GM12878 (cell line): ENCODE data around the gene NRM. TPM values are rescaled to one million over a fixed set of nuclear protein-coding genes. Genes with fewer than 3 reads are reported as not detected.

Experiments used
- ATF7 ChIP-seq: fragments of 450-650 bp; IDR thresholded peaks from 2 replicates; pipeline ENCODE4 v1.6.1; 2016; ENCODE audit warnings: low read depth, mild to moderate bottlenecking
- CREB1 ChIP-seq: IDR thresholded peaks from 2 replicates; pipeline ENCODE4 v1.6.1; 2012; ENCODE audit warnings: low read depth, mild to moderate bottlenecking, inconsistent platforms
- ETV6 ChIP-seq, 2 experiments: fragments of 450-650 bp in 1 of 2; IDR thresholded peaks in 1 of 2; conservative IDR thresholded peaks in 1 of 2; 2 replicates each; pipeline ENCODE4 v1.6.1; 2014; ENCODE audit warnings: antibody characterized with exemption in 1 of 2, borderline replicate concordance in 1 of 2, low read depth in 1 of 2, mild to moderate bottlenecking in 1 of 2, moderate library complexity in 1 of 2
- FOXM1 ChIP-seq: IDR thresholded peaks from 2 replicates; pipeline ENCODE4 v1.6.1; 2012; ENCODE audit warnings: low read depth, mild to moderate bottlenecking, inconsistent platforms, low read length, moderate library complexity
- HCFC1 ChIP-seq: fragments of 150-350 bp; IDR thresholded peaks from 2 replicates; pipeline ENCODE4 v1.6.1; 2014; ENCODE audit warnings: low read length
- IKZF1 ChIP-seq: fragments of 450-650 bp; conservative IDR thresholded peaks from 2 replicates; pipeline ENCODE4 v1.6.1; 2017; ENCODE audit warnings: antibody characterized with exemption, mild to moderate bottlenecking
- IRF4 ChIP-seq: IDR thresholded peaks from 2 replicates; pipeline ENCODE4 v1.6.1; 2011; ENCODE audit warnings: low read depth, low read length
- JUND ChIP-seq: IDR thresholded peaks from 2 replicates; pipeline ENCODE4 v1.6.1; 2012; ENCODE audit warnings: low read depth, mild to moderate bottlenecking, low read length, improper control_type of control experiment, moderate library complexity
- KAT2A ChIP-seq: conservative IDR thresholded peaks from 2 replicates; pipeline ENCODE4 v1.6.1; 2011; ENCODE audit warnings: low read depth, low read length; ENCODE audit not compliant: control insufficient read depth
- KLF5 ChIP-seq: fragments of 450-650 bp; IDR thresholded peaks from 2 replicates; pipeline ENCODE4 v1.6.1; 2014; ENCODE audit warnings: mild to moderate bottlenecking; ENCODE audit not compliant: partially characterized antibody
- MYB ChIP-seq: fragments of 150-350 bp; IDR thresholded peaks from 2 replicates; pipeline ENCODE4 v1.6.1; 2014; ENCODE audit warnings: mild to moderate bottlenecking, low read depth, low read length, borderline replicate concordance
- NFIC ChIP-seq: IDR thresholded peaks from 2 replicates; pipeline ENCODE4 v1.6.1; 2012; ENCODE audit warnings: low read depth, mild to moderate bottlenecking, inconsistent platforms, low read length, moderate library complexity
- PAX8 ChIP-seq: fragments of 450-650 bp; IDR thresholded peaks from 2 replicates; pipeline ENCODE4 v1.6.1; 2017; ENCODE audit warnings: mild to moderate bottlenecking, moderate library complexity
- RELA ChIP-seq: fragments of 450-650 bp; IDR thresholded peaks from 2 replicates; pipeline ENCODE4 v1.8.0; 2014; ENCODE audit warnings: borderline replicate concordance; ENCODE audit not compliant: partially characterized antibody
- SP1 ChIP-seq: IDR thresholded peaks from one replicate; pipeline ENCODE4 v1.6.1; 2011; ENCODE audit warnings: low read depth, low read length
- YBX1 ChIP-seq: fragments of 450-650 bp; IDR thresholded peaks from 2 replicates; pipeline ENCODE4 v1.6.1; 2016; ENCODE audit warnings: antibody characterized with exemption
- YY1 ChIP-seq: IDR thresholded peaks from 2 replicates; pipeline ENCODE4 v1.6.1; 2011; ENCODE audit warnings: low read depth, mild to moderate bottlenecking, low read length
- ZNF24 ChIP-seq: fragments of 450-650 bp; IDR thresholded peaks from 2 replicates; pipeline ENCODE4 v1.6.1; 2017; ENCODE audit warnings: antibody characterized with exemption, mild to moderate bottlenecking
- ZZZ3 ChIP-seq: IDR thresholded peaks from 2 replicates; pipeline ENCODE4 v1.6.1; 2011; ENCODE audit warnings: low read depth; ENCODE audit not compliant: control insufficient read depth, insufficient read length
- polyA plus RNA-seq, 11 experiments: library from polyadenylated mRNA; depleted of rRNA in 4 of 11; unstranded in 6 of 11; stranded (reverse) in 5 of 11; fragments of >200 nt; fragmentation: Nextera tagmentation in 4 of 11; fragmentation: Illumina TruSeq in 1 of 11; extraction: Ambion mirVana in 4 of 11; extraction: Trizol in 1 of 11; gene quantifications; 1 replicate in 1 of 11; 2 replicates in 10 of 11; pipeline versions ENCODE4 v1.2.1 to v1.2.3, GENCODE V29; 2011 to 2016; ENCODE audit warnings: inconsistent platforms in 2 of 11, missing spikeins in 2 of 11, low read depth in 1 of 11
- total RNA-seq, 4 experiments: library from RNA; depleted of rRNA in 3 of 4; stranded (reverse); fragments of >200 nt in 3 of 4; fragmentation: Illumina TruSeq in 1 of 4; extraction: Trizol in 1 of 4; gene quantifications; 2 replicates each; pipeline versions ENCODE4 v1.2.1 to v1.2.3, GENCODE V29; 2013 to 2021
- TF ChIP-seq, protein P1 (sequence below): IDR thresholded peaks from 2 replicates; pipeline ENCODE4 v1.6.1; 2012; ENCODE audit warnings: low read depth, low read length, improper control_type of control experiment
- TF ChIP-seq, protein P2 (sequence below): fragments of 450-650 bp; IDR thresholded peaks from 2 replicates; pipeline ENCODE4 v1.6.1; 2014; ENCODE audit warnings: mild to moderate bottlenecking
- TF ChIP-seq, protein P3 (sequence below): fragments of 450-650 bp; IDR thresholded peaks from 2 replicates; pipeline ENCODE4 v1.6.1; 2017; ENCODE audit warnings: mild to moderate bottlenecking, low read depth, inconsistent platforms; ENCODE audit not compliant: poor library complexity, severe bottlenecking
- TF ChIP-seq, protein P4 (sequence below): IDR thresholded peaks from 2 replicates; pipeline ENCODE4 v1.6.1; 2012; ENCODE audit warnings: improper control_type of control experiment, low read depth, low read length; ENCODE audit not compliant: insufficient replicate concordance

Gene NRM
- total and polyA plus RNA-seq, 10 of the 15 experiments (the other 5 are each of a cell fraction or from before 2014, with no cell fraction given): 15.4 to 46.7 (median 29.0) TPM

DNA sequence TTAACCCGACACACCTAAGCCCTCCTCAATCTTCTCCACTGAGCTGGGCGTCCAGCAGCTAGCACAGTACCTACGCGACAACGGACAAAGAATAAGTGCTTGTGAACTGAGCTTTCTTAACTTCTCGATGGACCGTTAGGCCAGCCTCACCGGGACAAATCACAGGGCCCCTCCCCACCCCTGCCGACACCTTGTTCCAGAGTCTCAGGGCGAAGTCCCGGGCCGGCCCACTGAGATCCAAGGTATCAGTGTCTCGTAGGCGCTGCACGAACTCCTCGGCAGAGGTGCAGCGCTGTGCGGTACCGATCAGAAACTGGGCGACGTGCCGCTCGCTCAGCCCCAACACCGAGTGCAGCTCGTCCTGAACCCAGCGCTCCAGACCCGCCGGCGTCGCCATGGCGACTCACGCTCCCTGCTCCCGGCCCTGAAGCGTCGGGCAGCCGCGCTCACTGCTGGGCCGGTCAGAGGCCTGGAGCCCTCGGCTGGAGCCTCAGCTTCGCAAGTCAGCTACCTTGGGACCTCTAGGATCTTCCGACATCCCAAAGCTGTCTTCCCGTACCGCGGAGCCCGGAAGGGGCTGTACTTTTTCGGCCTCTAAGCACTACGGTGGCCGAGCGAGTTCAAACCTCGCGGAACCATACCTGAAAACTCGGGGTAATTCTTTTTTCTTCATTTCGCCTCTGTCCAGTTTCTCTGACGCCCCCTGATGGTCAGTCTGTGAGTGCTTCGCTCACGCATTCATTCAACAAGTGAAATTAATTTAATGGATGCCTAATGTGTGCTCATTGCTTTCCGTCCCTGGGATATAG, 18.1 kb downstream of the NRM start, which contains the start of gene DHX16 (continued):
- TF ChIP-seq ZZZ3 (no peak), PAX8 (no peak), KLF5 (no peak), IKZF1 (peak; percentile 87), ZNF24 (peak; percentile 95), MYB (no peak), CREB1 (peak; percentile 69), RELA (peak; percentile 35), NFIC (no peak), HCFC1 (no peak; the same call in 1 of the 2 replicates), IRF4 (no peak), JUND (no peak), ATF7 (peak; percentile 50; the same call in 1 of the 2 replicates), YBX1 (no peak), SP1 (peak; percentile 10), ETV6 (conservative IDR thresholded peaks at IDR 0.05 in 1 of 2, IDR thresholded peaks at IDR 0.05 in 1 of 2; ENCODE audit: borderline replicate concordance in 1 of 2, low read depth in 1 of 2) (no peak), KAT2A (no peak), FOXM1 (no peak), YY1 (peak; percentile 84)
- TF ChIP-seq, protein P1, sequence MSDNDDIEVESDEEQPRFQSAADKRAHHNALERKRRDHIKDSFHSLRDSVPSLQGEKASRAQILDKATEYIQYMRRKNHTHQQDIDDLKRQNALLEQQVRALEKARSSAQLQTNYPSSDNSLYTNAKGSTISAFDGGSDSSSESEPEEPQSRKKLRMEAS: no peak
- TF ChIP-seq, protein P2, sequence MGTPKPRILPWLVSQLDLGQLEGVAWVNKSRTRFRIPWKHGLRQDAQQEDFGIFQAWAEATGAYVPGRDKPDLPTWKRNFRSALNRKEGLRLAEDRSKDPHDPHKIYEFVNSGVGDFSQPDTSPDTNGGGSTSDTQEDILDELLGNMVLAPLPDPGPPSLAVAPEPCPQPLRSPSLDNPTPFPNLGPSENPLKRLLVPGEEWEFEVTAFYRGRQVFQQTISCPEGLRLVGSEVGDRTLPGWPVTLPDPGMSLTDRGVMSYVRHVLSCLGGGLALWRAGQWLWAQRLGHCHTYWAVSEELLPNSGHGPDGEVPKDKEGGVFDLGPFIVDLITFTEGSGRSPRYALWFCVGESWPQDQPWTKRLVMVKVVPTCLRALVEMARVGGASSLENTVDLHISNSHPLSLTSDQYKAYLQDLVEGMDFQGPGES: no peak
- TF ChIP-seq, protein P3, sequence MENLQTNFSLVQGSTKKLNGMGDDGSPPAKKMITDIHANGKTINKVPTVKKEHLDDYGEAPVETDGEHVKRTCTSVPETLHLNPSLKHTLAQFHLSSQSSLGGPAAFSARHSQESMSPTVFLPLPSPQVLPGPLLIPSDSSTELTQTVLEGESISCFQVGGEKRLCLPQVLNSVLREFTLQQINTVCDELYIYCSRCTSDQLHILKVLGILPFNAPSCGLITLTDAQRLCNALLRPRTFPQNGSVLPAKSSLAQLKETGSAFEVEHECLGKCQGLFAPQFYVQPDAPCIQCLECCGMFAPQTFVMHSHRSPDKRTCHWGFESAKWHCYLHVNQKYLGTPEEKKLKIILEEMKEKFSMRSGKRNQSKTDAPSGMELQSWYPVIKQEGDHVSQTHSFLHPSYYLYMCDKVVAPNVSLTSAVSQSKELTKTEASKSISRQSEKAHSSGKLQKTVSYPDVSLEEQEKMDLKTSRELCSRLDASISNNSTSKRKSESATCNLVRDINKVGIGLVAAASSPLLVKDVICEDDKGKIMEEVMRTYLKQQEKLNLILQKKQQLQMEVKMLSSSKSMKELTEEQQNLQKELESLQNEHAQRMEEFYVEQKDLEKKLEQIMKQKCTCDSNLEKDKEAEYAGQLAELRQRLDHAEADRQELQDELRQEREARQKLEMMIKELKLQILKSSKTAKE: peak; percentile 61
- TF ChIP-seq, protein P4, sequence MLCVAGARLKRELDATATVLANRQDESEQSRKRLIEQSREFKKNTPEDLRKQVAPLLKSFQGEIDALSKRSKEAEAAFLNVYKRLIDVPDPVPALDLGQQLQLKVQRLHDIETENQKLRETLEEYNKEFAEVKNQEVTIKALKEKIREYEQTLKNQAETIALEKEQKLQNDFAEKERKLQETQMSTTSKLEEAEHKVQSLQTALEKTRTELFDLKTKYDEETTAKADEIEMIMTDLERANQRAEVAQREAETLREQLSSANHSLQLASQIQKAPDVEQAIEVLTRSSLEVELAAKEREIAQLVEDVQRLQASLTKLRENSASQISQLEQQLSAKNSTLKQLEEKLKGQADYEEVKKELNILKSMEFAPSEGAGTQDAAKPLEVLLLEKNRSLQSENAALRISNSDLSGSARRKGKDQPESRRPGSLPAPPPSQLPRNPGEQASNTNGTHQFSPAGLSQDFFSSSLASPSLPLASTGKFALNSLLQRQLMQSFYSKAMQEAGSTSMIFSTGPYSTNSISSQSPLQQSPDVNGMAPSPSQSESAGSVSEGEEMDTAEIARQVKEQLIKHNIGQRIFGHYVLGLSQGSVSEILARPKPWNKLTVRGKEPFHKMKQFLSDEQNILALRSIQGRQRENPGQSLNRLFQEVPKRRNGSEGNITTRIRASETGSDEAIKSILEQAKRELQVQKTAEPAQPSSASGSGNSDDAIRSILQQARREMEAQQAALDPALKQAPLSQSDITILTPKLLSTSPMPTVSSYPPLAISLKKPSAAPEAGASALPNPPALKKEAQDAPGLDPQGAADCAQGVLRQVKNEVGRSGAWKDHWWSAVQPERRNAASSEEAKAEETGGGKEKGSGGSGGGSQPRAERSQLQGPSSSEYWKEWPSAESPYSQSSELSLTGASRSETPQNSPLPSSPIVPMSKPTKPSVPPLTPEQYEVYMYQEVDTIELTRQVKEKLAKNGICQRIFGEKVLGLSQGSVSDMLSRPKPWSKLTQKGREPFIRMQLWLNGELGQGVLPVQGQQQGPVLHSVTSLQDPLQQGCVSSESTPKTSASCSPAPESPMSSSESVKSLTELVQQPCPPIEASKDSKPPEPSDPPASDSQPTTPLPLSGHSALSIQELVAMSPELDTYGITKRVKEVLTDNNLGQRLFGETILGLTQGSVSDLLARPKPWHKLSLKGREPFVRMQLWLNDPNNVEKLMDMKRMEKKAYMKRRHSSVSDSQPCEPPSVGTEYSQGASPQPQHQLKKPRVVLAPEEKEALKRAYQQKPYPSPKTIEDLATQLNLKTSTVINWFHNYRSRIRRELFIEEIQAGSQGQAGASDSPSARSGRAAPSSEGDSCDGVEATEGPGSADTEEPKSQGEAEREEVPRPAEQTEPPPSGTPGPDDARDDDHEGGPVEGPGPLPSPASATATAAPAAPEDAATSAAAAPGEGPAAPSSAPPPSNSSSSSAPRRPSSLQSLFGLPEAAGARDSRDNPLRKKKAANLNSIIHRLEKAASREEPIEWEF: no peak
